Breast epithelium (tissue), 3 donors: ENCODE data around the gene TRAFD1.

Experiments
- POLR2A ChIP-seq: fragments of 450-650 bp; IDR thresholded peaks from one replicate; pipeline ENCODE4 v1.6.1; 2016; ENCODE audit warnings: antibody characterized with exemption, mild to moderate bottlenecking, moderate library complexity
- POLR2AphosphoS5 ChIP-seq, 3 donors: sonication (generic); formaldehyde crosslinking; IDR thresholded peaks; one replicate each; pipeline ENCODE4 v1.6.1; 2017; ENCODE audit warnings: antibody characterized with exemption in 3 of 3
- TF ChIP-seq, protein P1 (sequence below), 3 donors: fragments of 450-650 bp; IDR thresholded peaks; one replicate each; pipeline ENCODE4 v1.5.1; 2016 to 2017; ENCODE audit warnings: antibody characterized with exemption in 3 of 3, mild to moderate bottlenecking in 3 of 3, moderate library complexity in 3 of 3

DNA sequence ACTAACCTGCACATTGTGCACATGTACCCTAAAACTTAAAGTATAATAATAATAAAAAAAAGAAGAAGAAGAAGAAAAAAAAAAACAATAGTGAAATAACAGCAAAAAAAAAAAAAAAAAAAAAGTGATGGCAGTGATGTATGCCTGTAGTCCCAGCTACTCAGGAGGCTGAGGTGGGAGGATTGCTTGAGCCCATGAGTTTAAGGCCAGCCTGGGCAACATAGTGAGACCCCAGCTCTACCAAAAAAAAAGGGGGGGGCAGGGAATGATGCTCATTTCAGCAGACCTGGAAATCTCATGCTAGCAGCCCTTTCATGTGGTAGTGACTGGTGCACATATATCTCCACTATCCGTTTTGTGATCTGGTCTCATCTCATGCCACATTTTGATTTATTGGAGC lies 20.8 kb downstream of the TRAFD1 start:
- TF ChIP-seq, protein P1, sequence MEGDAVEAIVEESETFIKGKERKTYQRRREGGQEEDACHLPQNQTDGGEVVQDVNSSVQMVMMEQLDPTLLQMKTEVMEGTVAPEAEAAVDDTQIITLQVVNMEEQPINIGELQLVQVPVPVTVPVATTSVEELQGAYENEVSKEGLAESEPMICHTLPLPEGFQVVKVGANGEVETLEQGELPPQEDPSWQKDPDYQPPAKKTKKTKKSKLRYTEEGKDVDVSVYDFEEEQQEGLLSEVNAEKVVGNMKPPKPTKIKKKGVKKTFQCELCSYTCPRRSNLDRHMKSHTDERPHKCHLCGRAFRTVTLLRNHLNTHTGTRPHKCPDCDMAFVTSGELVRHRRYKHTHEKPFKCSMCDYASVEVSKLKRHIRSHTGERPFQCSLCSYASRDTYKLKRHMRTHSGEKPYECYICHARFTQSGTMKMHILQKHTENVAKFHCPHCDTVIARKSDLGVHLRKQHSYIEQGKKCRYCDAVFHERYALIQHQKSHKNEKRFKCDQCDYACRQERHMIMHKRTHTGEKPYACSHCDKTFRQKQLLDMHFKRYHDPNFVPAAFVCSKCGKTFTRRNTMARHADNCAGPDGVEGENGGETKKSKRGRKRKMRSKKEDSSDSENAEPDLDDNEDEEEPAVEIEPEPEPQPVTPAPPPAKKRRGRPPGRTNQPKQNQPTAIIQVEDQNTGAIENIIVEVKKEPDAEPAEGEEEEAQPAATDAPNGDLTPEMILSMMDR (IDR thresholded peaks at IDR 0.05) = no peak
- TF ChIP-seq POLR2AphosphoS5 (IDR thresholded peaks at IDR 0.05) (no peak), POLR2A (no peak)
